ENCODE results near the gene BPTF.
"Not testable (repeated sequence)": the region's sequence is repeated elsewhere in the genome, so short reads cannot be mapped to it uniquely, and the experiment has no call there.

Gene BPTF, protein sequence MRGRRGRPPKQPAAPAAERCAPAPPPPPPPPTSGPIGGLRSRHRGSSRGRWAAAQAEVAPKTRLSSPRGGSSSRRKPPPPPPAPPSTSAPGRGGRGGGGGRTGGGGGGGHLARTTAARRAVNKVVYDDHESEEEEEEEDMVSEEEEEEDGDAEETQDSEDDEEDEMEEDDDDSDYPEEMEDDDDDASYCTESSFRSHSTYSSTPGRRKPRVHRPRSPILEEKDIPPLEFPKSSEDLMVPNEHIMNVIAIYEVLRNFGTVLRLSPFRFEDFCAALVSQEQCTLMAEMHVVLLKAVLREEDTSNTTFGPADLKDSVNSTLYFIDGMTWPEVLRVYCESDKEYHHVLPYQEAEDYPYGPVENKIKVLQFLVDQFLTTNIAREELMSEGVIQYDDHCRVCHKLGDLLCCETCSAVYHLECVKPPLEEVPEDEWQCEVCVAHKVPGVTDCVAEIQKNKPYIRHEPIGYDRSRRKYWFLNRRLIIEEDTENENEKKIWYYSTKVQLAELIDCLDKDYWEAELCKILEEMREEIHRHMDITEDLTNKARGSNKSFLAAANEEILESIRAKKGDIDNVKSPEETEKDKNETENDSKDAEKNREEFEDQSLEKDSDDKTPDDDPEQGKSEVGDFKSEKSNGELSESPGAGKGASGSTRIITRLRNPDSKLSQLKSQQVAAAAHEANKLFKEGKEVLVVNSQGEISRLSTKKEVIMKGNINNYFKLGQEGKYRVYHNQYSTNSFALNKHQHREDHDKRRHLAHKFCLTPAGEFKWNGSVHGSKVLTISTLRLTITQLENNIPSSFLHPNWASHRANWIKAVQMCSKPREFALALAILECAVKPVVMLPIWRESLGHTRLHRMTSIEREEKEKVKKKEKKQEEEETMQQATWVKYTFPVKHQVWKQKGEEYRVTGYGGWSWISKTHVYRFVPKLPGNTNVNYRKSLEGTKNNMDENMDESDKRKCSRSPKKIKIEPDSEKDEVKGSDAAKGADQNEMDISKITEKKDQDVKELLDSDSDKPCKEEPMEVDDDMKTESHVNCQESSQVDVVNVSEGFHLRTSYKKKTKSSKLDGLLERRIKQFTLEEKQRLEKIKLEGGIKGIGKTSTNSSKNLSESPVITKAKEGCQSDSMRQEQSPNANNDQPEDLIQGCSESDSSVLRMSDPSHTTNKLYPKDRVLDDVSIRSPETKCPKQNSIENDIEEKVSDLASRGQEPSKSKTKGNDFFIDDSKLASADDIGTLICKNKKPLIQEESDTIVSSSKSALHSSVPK (N-terminal part only)

DNA sequence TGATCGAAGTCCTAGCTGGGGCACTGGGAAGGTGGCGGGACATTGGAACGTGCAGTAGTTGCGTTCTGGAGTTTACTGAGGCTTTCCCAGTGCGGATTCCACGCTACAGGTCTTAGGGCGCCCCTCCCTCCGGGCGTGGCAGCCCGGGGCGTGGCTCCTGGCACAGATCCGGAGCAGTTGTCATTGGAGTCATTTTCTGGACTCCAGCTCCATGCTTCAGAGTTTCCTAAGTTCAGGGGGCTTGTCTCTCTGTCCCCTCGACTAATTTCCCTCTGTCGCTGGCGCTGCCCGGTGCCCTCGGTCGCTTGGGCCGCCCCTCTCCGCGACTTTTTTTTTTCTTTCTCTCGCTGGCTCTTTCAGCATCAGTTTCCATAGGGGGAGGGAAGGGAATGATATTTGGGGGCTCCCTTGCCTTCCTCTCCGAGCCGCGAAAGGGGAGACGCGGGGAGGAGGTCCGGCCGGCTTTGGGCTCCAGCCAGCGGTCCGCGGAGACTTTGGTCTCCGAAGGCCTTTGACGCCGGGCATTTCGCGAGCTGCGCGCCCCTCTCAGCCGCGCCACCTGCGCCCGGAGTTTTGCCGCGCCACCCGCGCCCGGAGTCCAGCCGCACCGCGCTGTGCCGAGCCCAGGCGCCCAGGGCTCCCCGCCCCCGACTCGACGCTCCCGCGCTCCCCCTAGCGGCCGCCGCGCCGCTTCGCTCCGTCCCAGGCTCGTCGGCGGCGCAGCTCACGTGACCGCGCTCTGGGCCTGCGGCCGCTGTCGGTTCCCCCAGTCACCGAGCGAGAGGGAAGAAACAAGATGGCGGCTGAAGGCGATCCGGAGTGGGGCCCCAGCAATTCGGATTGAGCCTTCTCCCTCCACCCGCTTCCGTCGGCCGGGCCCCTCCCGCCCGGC is at the start of gene BPTF:
TSS of gene BPTF (plus strand) at position 769 of the 892 bp plus-strand sequence. CDS start 222 bp downstream, outside the sequence.
- intact Hi-C loops (cut with DNase I), result loop anchor here (1.0 to 10.0 kb wide), 2 partner anchors 25 to 450 kb away; partner anchors contain the start of gene PITPNC1
- DNase-seq, result peak; percentile 85 to 98 (median 89)

DNA sequence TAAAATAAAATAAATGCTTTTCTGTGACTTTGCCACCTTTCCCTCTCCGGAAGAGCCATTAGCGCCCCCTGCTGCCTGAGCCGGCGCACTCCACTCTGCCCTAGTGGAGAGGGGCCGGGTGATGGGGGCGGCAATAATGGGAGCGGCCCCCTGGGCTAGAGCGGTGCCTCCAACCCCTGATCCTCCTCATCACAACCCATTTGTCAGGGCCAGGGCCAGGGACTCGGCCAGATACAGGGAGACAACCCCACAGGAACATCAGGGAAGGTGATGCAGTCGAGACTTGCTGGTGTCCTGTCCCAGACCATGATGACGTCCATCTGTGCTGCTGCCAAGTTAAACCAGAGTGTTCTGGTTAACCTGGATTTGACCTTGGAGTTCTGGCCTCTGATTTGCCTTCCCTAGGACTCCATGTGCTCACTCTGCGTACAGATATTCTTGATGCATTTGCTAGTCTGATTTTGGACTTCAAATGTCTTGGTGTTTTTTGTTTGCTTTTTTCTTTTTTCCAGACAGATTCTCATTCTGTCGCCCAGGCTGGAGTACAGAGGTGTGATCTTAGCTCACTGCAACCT is 46.1 kb upstream of the BPTF start:
- intact Hi-C loops (cut with DNase I), result no loop called here
- peak in 1 of 10 donors; percentile 53 for DNase-seq

DNA sequence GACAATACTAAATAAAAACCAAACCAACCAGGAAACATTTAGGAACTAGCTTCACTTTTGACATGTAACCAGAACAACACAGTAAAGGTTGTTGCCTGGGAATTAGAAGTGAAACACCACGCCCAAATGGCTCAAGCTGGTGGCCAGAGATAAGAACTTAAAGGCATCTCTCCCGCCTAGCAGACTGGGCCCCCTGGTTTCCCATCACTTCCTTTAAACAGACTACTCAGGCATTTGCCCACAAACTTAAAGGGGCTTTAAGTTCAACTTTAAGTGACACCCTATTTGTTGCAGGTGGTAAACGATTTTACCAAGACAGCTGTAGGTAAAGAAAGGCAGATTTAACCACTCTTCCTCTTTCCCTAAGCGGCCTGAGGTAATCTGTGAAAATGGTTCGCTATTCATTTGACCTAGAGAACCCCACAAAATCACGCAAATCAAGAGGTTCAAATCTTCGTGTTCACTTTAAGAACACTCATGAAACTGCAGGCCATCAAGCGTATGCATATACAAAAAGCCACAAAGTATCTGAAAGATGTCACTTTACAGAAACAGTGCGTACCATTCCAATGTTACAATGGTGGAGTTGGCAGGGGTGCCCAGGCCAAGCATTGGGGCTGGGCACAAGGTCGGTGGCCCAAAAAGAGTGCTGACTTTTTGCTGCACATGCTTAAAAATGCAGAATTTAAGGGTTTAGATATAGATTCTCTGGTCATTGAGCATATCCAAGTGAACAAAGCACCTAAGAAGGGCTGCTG is 40.8 kb upstream of the BPTF start:
- intact Hi-C loops (cut with DNase I), result no loop called here
- DNase-seq, result peak in 1 of 10 donors; percentile 5

DNA sequence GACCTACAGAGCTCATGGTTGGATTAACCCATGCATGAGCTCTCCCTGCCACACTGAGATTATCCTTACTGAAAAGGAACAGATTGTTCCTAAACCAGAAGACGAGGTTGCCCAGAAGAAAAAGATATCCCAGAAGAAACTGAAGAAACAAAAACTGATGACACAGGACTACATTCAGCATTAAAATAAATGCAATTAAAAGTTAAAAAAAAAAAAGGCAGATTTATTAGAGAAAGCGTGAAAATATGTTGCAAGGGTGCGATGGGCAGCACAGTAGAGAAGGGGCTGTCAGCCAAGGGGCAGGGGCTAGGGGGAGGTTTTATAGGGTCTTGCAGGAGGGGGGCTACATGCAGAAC is 40.2 kb upstream of the BPTF start:
- intact Hi-C loops (cut with DNase I), result no loop called here
- DNase-seq, result peak in 1 of 10 donors; percentile 13

DNA sequence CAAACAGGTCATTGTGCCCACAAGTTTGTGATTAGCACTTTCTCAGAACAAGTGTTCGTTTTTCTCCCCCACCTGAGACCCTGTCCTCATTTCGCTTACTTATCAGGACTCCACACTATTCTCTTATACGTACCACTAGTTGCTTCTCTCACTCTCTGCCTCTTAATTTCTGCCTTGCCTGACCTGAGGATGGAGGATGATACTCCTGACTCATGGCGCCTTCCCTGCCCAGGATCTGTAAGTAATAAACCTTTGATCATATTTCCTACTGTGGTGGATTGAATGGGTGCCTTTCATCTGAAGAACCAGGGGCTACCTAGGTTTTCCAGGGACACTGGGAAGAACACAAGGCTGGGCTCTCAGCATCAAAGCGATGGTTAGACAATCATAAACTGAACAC is 39.8 kb upstream of the BPTF start:
- no peak for DNase-seq
- intact Hi-C loops (cut with DNase I), result no loop called here

DNA sequence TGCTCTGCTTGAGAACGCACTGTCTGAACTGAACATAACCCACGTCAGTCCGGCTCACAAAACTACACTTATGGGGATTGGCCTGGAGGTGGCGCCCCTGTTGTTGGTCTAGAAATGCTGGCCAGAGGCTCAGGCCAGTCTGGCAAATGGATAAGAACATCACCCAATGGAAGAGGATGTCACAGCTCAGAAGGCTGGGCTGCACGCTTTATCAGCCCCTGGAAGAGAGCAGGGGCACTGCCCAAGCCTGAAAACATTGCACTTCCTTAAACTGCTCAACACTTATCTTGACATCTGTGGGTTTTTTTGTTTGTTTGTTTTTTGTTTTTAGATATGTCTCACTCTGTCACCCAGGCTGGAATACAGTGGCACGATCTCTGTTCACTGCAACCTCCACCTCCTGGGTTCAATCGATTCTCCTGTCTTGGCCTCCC is 24.8 kb upstream of the BPTF start:
- intact Hi-C loops (cut with DNase I), result loop anchor here (1.0 kb wide), 1 partner anchor 25 kb away; the partner anchor contains the start of gene BPTF
- DNase-seq, result peak; percentile 34 to 94 (median 66)

DNA sequence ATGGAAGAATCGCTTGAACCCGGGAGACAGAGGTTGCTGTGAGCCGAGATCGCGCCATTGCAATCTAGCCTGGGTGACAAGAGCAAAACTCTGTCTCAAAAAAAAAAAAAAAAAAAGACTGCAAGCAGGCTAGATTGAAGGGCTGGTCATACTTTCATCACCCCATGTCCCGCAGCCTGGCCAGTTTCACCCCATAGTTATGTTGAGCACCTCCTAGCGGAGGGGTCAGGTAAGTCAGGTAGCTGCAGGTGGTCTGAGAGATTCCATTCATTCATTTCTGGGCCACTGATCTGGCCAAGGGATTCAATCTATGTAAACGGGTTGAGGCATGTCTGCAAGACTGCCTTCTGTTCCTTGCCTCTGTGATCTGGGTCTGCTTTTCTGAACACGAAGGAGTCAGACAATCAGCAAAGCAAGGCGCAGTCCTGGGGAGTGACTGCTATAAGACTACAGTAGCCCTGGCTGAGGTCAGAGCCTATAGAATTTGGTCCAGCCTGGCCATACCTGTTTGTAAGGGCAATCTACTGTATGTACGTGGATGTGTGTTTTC is 23.6 kb upstream of the BPTF start:
- intact Hi-C loops (cut with DNase I), result no loop called here
- peak in 1 of 10 donors; percentile 28 for DNase-seq

DNA sequence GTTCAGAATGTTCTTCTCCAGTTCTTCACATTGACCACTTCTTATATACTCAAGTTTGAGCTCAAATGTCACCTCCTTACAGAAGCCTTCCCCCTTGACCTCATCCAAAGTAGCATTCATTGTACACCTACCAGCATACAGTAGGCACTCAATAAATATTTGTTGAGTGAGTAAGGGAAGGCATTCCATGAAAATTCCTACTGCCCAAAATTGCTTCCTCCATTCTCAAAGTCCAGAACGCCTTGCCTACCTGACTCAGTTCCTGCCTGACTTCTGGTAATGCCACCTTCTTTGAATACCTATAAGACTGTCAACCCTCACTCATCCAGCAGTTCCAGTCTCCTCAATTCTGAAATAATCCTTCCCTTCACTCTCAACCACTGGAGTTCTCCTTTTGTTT is 14.8 kb upstream of the BPTF start:
- DNase-seq, result no peak
- intact Hi-C loops (cut with DNase I), result no loop called here

DNA sequence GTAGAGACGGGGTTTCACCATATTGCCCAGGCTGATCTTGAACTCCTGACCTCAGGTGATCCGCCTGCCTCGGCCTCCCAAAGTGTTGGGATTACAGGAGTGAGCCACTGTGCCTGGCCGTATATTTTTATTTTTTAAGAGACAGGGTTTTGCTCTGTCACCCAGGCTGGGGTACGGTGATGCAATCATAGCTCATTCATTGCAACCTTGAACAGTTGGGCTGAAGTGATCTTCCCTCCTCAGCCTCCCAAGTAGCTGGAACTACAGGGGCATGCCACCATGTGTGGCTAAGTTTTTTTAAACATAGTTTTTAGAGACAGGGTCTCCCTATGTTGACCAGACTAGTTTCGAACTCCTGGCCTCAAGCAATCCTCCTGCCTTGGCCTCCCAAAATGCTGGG is 12.9 kb upstream of the BPTF start:
- intact Hi-C loops (cut with DNase I); DNase-seq: not testable (repeated sequence)

DNA sequence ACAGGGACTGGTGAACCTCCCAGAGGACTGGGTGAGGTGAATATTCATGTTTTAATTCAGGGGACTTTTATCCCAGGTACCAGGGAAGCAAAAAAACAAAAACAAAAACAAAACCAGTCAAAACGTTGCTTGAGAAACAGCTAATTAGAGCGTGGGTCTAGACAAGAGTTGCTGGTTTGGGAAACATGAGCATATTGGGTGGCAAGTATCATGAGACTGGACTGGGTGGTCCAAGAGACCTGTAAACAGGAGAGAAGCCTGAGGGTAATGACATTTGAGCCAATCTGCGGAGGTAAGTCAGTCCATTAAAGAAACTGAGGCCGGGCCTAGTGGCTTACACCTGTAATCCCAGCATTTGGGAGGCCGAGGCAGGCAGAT is 11.5 kb upstream of the BPTF start:
- no peak for DNase-seq

DNA sequence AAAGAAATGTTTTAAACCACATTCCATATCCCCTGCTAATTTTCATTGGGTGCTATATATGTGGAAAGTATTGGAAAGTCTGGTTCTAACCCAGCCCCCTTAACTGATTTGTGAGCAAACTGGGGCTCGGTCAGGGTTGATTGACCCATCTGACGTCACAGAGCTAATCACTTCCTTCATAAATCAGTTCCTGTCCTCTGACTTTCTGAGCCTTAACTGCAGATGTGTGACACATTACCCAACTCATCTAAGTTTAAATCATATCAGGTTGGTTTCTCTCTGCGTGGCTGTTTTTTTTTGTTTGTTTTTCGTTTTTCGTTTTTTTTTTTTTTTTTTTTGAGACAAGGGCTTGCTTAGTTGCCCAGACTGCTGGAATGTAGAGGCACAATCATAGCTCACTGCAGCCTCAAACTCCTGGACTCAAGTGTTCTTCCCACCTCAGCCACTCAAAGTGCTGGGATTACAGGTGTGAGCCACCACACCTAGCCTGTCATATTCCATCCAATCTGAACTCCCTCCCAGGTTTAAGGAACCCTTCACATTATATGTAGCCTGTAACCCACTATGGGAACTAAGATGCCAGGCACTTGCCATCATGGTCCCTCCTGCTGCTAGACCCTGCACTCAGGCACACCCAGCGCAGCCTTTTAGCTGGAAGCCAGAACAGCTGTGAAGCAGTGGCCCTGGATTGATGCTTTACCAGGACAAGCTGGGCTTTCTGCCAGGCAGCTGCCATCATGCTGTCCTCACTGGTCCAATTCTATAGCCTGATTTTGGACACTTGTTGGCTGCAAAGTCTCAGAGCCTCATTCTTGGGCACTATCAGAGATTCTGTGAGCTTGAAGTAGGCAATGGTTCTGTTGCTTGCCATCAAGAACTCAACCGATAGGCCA is 6.9 kb upstream of the BPTF start:
- DNase-seq, result no peak
- intact Hi-C loops (cut with DNase I), result no loop called here

More for the DNA sequence above, 11.5 kb upstream of the BPTF start:
- intact Hi-C loops (cut with DNase I), result no loop called here

DNA sequence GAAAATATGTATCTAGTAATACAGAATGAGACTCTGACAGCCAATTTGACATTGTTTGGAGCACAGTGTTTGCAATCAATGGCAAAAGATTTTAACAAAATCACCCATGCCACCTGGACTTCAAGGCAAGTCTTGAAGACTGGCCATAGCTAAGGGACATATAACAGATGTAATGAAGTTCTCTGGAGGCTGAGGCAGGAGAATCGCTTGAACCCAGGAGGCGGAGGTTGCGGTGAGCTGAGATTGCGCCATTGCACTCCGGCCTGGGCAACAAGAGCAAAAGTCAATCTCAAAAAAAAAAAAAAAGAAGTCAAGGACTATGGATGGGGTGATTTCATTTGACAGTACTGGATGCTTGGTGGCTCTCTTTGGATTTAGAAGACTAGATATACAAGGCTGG is 5.6 kb upstream of the BPTF start:
- no peak for DNase-seq
- intact Hi-C loops (cut with DNase I), result loop anchor here (10.0 kb wide), 1 partner anchor 445 kb away; the partner anchor contains the start of gene PITPNC1

DNA sequence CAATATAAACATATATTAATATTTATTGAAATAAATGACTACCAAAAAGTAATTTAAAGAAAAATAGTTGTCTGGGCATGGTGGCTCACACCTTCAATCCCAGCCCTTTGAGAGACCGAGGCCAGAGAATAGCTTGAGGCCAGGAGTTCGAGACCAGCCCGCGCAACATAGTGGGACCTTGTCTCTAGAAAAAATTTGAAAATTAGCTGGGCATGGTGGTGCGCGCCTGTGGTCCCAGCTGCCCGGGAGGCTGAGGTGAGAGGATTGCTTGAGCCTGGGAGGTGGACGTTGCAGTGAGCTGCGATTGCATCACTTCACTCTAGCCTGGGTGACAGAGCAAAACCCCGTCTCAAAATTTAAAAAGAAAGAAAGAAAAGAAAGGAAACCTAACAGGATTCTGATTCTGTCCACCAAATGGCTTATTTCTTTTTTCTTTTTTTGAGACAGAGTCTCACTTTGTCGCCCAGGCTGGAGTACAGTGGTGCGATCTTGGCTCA is 3.4 kb upstream of the BPTF start:
- intact Hi-C loops (cut with DNase I), result loop anchor here (10.0 kb wide), 1 partner anchor 447 kb away; the partner anchor contains the start of gene PITPNC1

DNA sequence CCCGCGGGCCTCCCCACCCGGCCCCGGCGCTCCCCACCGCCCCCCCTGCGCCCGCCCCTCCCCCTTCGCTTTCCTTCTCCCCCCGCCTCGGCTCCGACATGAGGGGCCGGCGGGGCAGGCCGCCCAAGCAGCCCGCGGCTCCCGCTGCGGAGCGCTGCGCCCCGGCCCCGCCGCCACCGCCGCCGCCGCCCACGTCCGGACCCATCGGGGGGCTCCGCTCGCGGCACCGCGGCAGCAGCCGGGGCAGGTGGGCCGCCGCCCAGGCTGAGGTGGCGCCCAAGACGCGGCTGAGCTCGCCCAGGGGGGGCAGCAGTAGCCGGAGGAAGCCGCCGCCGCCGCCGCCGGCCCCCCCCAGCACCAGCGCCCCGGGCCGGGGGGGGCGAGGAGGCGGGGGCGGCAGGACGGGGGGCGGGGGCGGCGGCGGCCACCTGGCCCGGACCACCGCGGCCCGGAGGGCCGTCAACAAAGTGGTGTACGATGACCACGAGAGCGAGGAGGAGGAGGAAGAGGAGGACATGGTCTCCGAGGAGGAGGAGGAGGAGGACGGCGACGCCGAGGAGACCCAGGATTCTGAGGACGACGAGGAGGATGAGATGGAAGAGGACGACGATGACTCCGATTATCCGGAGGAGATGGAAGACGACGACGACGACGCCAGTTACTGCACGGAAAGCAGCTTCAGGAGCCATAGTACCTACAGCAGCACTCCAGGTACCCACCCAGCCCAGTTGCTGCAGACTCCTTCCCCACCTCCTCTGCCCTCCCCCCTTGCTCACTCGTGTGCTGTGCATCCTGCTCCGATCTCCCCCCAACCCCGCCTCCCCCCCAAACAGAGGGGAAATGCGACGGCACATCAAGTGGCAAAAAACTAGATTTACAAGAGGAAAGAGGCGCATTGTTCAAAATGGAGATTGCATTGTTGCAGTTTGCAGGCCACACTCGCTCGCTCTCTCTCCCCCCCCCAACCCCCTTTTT is 611 bp downstream of the BPTF start:
- intact Hi-C loops (cut with DNase I), result loop anchor here (1.0 to 10.0 kb wide), 2 partner anchors 26 to 451 kb away; partner anchors contain the start of gene PITPNC1
- peak in 8 of 10 donors; percentile 16 to 86 (median 36) for DNase-seq

More for the DNA sequence above, 3.4 kb upstream of the BPTF start:
- no peak for DNase-seq

DNA sequence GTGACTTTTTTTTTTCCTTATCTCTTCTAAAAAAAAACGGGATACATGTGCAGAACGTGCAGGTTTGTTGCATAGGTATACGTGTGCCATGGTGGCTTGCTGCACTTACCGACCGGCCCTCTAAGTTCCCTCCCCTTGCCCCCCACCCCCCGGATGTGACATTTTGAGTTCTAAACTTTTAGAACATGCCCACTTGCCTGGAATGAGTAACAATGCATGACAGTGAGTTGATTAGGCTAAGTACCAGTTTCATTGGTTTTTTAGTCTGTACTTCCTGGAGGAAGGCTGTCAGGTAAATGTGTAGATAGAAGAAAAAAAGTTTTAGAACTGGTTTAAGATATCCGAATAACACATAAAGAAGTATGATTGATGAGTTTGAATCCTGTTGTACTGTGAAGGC is 4.0 kb downstream of the BPTF start:
- no peak for DNase-seq
- intact Hi-C loops (cut with DNase I), result loop anchor here (10.0 kb wide), 1 partner anchor 455 kb away; the partner anchor contains the start of gene PITPNC1
